H1 (cell line): ENCODE results near the gene XIRP1. TPM values are rescaled to one million over a fixed set of nuclear protein-coding genes. Genes with fewer than 3 reads are reported as not detected.

Source experiments
- CTCF ChIA-PET: fragments of 300-600 bp; sonication (Branson Sonifier 250); formaldehyde crosslinking; loops from one replicate; lab custom pipeline; 2021; ENCODE audit not compliant: partially characterized antibody; lab: Charles Lee
- POLR2A ChIA-PET: fragments of 300-600 bp; sonication (Branson Sonifier 250); formaldehyde crosslinking; loops from one replicate; lab custom pipeline; 2021; ENCODE audit warnings: inconsistent platforms; ENCODE audit not compliant: partially characterized antibody; lab: Charles Lee
- DNase-seq, 2 experiments: peaks; one replicate each; pipeline versions ENCODE4 v3.0.0 to v3.0.0-alpha.2; 2010 to 2022; ENCODE audit warnings: low spot score in 2 of 2, low read depth in 1 of 2, mixed read lengths in 1 of 2
- FAIRE-seq: peaks from 2 replicates; lab custom pipeline; 2011; peaks lifted over from hg19 to GRCh38; lab: Jason Lieb, UNC
- H2AFZ ChIP-seq: 2 replicates; pipeline ENCODE4 v1.8.1; 2012; ENCODE audit warnings: low read length, inconsistent platforms
- H2AK5ac ChIP-seq: 2 replicates; pipeline ENCODE4 v1.6.1; 2013; ENCODE audit warnings: low read depth, low read length
- H2BK120ac ChIP-seq: replicated peaks from 2 replicates; pipeline ENCODE3; 2013; ENCODE audit warnings: low read depth, low read length, inconsistent platforms
- H2BK12ac ChIP-seq: 2 replicates; pipeline ENCODE4 v1.6.1; 2013; ENCODE audit warnings: low read depth, low read length
- H2BK15ac ChIP-seq: 2 replicates; pipeline ENCODE4 v1.6.1; 2013; ENCODE audit warnings: low read length
- H2BK20ac ChIP-seq: 2 replicates; pipeline ENCODE4 v1.6.1; 2013; ENCODE audit warnings: low read length
- H2BK5ac ChIP-seq: 2 replicates; pipeline ENCODE4 v1.6.1; 2013; ENCODE audit warnings: low read depth, low read length
- H3K14ac ChIP-seq: 2 replicates; pipeline ENCODE4 v1.6.1; 2013; ENCODE audit warnings: inconsistent platforms; ENCODE audit not compliant: insufficient read length
- H3K18ac ChIP-seq: 2 replicates; pipeline ENCODE4 v1.6.1; 2013; ENCODE audit warnings: low read length; ENCODE audit errors: extremely low read depth
- H3K23ac ChIP-seq: 2 replicates; pipeline ENCODE4 v1.6.1; 2013; ENCODE audit warnings: inconsistent platforms; ENCODE audit not compliant: insufficient read length
- H3K23me2 ChIP-seq: 2 replicates; pipeline ENCODE4 v1.6.1; 2013; ENCODE audit warnings: low read depth, low read length
- H3K27ac ChIP-seq: 2 replicates; pipeline ENCODE4 v1.6.1; 2011; ENCODE audit warnings: low read depth, low read length, inconsistent platforms
- H3K27me3 ChIP-seq, 4 experiments: replicated peaks in 1 of 4; 1 replicate in 1 of 4; 2 replicates in 3 of 4; pipeline versions ENCODE4 v1.6.1 to v1.8.1; 2011 to 2013; ENCODE audit warnings: low read length in 3 of 4, mild to moderate bottlenecking in 3 of 4, inconsistent platforms in 2 of 4, mixed read lengths in 2 of 4, moderate library complexity in 1 of 4; ENCODE audit not compliant: control insufficient read depth in 3 of 4, insufficient read depth in 3 of 4; ENCODE audit errors: extremely low read depth in 1 of 4
- H3K36me3 ChIP-seq, 4 experiments: 2 replicates each; pipeline versions ENCODE4 v1.6.1 to v1.8.1; 2011 to 2013; ENCODE audit warnings: mild to moderate bottlenecking in 4 of 4, low read length in 3 of 4, moderate library complexity in 2 of 4, control low read depth in 1 of 4, inconsistent platforms in 1 of 4; ENCODE audit not compliant: insufficient read depth in 4 of 4, control insufficient read depth in 2 of 4
- H3K4ac ChIP-seq: replicated peaks from 2 replicates; pipeline ENCODE3; 2013; ENCODE audit warnings: low read length, low read depth, mixed read lengths, inconsistent platforms; ENCODE audit not compliant: insufficient read length
- H3K4me1 ChIP-seq, 4 experiments: replicated peaks in 1 of 4; 1 replicate in 1 of 4; 2 replicates in 3 of 4; pipeline versions ENCODE4 v1.6.1 to v1.8.1; 2011 to 2013; ENCODE audit warnings: low read length in 3 of 4, inconsistent platforms in 2 of 4, mixed read lengths in 1 of 4; ENCODE audit not compliant: insufficient read depth in 4 of 4, control insufficient read depth in 3 of 4
- H3K4me2 ChIP-seq, 2 experiments: 2 replicates each; pipeline versions ENCODE4 v1.6.1 to v1.8.1; 2011 to 2013; ENCODE audit warnings: low read depth in 2 of 2, low read length in 2 of 2, control low read depth in 1 of 2, inconsistent platforms in 1 of 2, mild to moderate bottlenecking in 1 of 2; ENCODE audit not compliant: insufficient read depth in 1 of 2
- H3K4me3 ChIP-seq, 4 experiments: fragments of 200-600, 300-600 bp in 1 of 4; sonication (generic), shearing (Covaris generic), sonication (Bioruptor Twin) in 1 of 4; 2 replicates each; pipeline versions ENCODE4 v1.5.1 to v1.8.1; 2011 to 2016; ENCODE audit warnings: low read length in 4 of 4, low read depth in 3 of 4, control low read depth in 2 of 4, inconsistent platforms in 2 of 4, mild to moderate bottlenecking in 2 of 4, mixed read lengths in 1 of 4, moderate library complexity in 1 of 4; ENCODE audit not compliant: insufficient read depth in 2 of 4; ENCODE audit errors: extremely low read depth in 1 of 4
- H3K56ac ChIP-seq: replicated peaks from 2 replicates; pipeline ENCODE3; 2013; ENCODE audit warnings: low read depth, mild to moderate bottlenecking, mixed read lengths, low read length, inconsistent platforms; ENCODE audit not compliant: insufficient read length
- H3K79me1 ChIP-seq: 2 replicates; pipeline ENCODE4 v1.6.1; 2013; ENCODE audit warnings: low read depth, low read length, control low read depth
- H3K79me2 ChIP-seq, 2 experiments: 2 replicates each; pipeline versions ENCODE4 v1.6.1 to v1.8.1; 2012 to 2013; ENCODE audit warnings: low read length in 2 of 2, mild to moderate bottlenecking in 2 of 2, inconsistent platforms in 1 of 2; ENCODE audit not compliant: insufficient read depth in 2 of 2, control insufficient read depth in 1 of 2
- H3K9ac ChIP-seq, 4 experiments: replicated peaks in 1 of 4; 1 replicate in 1 of 4; 2 replicates in 3 of 4; pipeline versions ENCODE4 v1.6.1 to v1.8.1; 2011 to 2013; ENCODE audit warnings: low read depth in 3 of 4, low read length in 3 of 4, control low read depth in 2 of 4, mild to moderate bottlenecking in 2 of 4, moderate library complexity in 2 of 4, inconsistent platforms in 1 of 4; ENCODE audit errors: extremely low read depth in 1 of 4
- H3K9me3 ChIP-seq, 2 experiments: 2 replicates each; pipeline versions ENCODE4 v1.6.1 to v1.8.1; 2012 to 2013; ENCODE audit warnings: mild to moderate bottlenecking in 2 of 2, moderate library complexity in 2 of 2, control low read depth in 1 of 2, inconsistent platforms in 1 of 2, low read depth in 1 of 2, low read length in 1 of 2, mixed read lengths in 1 of 2; ENCODE audit not compliant: insufficient read depth in 2 of 2
- H4K20me1 ChIP-seq, 2 experiments: replicated peaks in 1 of 2; 2 replicates each; pipeline versions ENCODE3 to v1.8.1; 2011 to 2013; ENCODE audit warnings: inconsistent platforms in 2 of 2, low read length in 2 of 2, mild to moderate bottlenecking in 1 of 2; ENCODE audit not compliant: insufficient read depth in 2 of 2, control insufficient read depth in 1 of 2
- H4K5ac ChIP-seq: 2 replicates; pipeline ENCODE4 v1.6.1; 2013; ENCODE audit warnings: low read length, low read depth, mixed read lengths, inconsistent platforms; ENCODE audit not compliant: insufficient read length
- H4K8ac ChIP-seq: 2 replicates; pipeline ENCODE4 v1.8.0; 2013; ENCODE audit warnings: mild to moderate bottlenecking, moderate library complexity, low read length, inconsistent platforms; ENCODE audit not compliant: insufficient read depth; ENCODE audit errors: extremely low read depth
- H4K91ac ChIP-seq: replicated peaks from 2 replicates; pipeline ENCODE3; 2013; ENCODE audit warnings: low read length, mixed read lengths, inconsistent platforms; ENCODE audit not compliant: insufficient read length
- BACH1 ChIP-seq: IDR thresholded peaks from 2 replicates; pipeline ENCODE4 v1.6.1; 2012; ENCODE audit warnings: low read length, improper control_type of control experiment
- GABPA ChIP-seq: IDR thresholded peaks from 2 replicates; pipeline ENCODE4 v1.6.1; 2011; ENCODE audit warnings: mild to moderate bottlenecking, low read length, moderate library complexity, borderline replicate concordance; ENCODE audit not compliant: insufficient read depth
- GTF2F1 ChIP-seq: IDR thresholded peaks from 2 replicates; pipeline ENCODE4 v1.6.1; 2012; ENCODE audit warnings: low read depth, low read length, improper control_type of control experiment, borderline replicate concordance
- JUN ChIP-seq: IDR thresholded peaks from 2 replicates; pipeline ENCODE4 v1.6.1; 2011; ENCODE audit warnings: low read depth, mild to moderate bottlenecking, improper control_type of control experiment, low read length
- MAX ChIP-seq: IDR thresholded peaks from 2 replicates; pipeline ENCODE4 v1.6.1; 2012; ENCODE audit warnings: inconsistent platforms
- POLR2AphosphoS5 ChIP-seq: IDR thresholded peaks from 2 replicates; pipeline ENCODE4 v1.6.1; 2011; ENCODE audit warnings: low read depth, low read length
- RFX5 ChIP-seq: IDR thresholded peaks from 2 replicates; pipeline ENCODE4 v1.6.1; 2011; ENCODE audit warnings: low read depth, low read length, improper control_type of control experiment, borderline replicate concordance
- SIN3A ChIP-seq, 2 experiments: IDR thresholded peaks in 1 of 2; conservative IDR thresholded peaks in 1 of 2; 2 replicates each; pipeline ENCODE4 v1.6.1; 2011 to 2012; ENCODE audit warnings: low read length in 2 of 2, improper control_type of control experiment in 1 of 2, low read depth in 1 of 2, mild to moderate bottlenecking in 1 of 2
- SP2 ChIP-seq: IDR thresholded peaks from 2 replicates; pipeline ENCODE4 v1.6.1; 2012; ENCODE audit warnings: mild to moderate bottlenecking, low read length, inconsistent platforms
- TEAD4 ChIP-seq: IDR thresholded peaks from 2 replicates; pipeline ENCODE4 v1.6.1; 2012; ENCODE audit warnings: low read depth, low read length, inconsistent platforms, mixed read lengths
- WGBS, 2 experiments: shearing (Covaris generic) in 1 of 2; methylation state at CpG; one replicate each; pipeline versions ENCODE4 v1.1.6 to v1.1.7; 2013 to 2015; ENCODE audit warnings: low lambda C conversion rate in 2 of 2, mixed read lengths in 2 of 2, inconsistent platforms in 1 of 2, low coverage in 1 of 2, missing lambda C conversion rate in 1 of 2; ENCODE audit not compliant: insufficient replicate concordance in 2 of 2, insufficient coverage in 1 of 2, insufficient read length in 1 of 2; ENCODE audit errors: extremely low coverage in 1 of 2, missing lambda C conversion rate in 1 of 2; 5-methylcytosine and 5-hydroxymethylcytosine counted together
- polyA plus RNA-seq, 7 experiments: library from polyadenylated mRNA; depleted of rRNA in 3 of 7; stranded (reverse) in 5 of 7; unstranded in 2 of 7; fragments of >200 nt in 5 of 7; fragments of 200-250 nt in 2 of 7; gene quantifications; 1 replicate in 5 of 7; 2 replicates in 1 of 7; 4 replicates in 1 of 7; pipeline versions ENCODE4 v1.2.1 to v1.2.3, GENCODE V29; 2011 to 2013; ENCODE audit warnings: missing spikeins in 2 of 7, mixed read lengths in 2 of 7
- total RNA-seq: library from RNA; stranded (reverse); fragmentation: NEBNext Ultra II Directional; extraction: Animal tissue kit (Norgen Biotek cat#: 25700); gene quantifications from 2 replicates; pipeline ENCODE4 v1.2.1, GENCODE V29; 2021

XIRP1 gene
- total and polyA plus RNA-seq, 2 of the 8 experiments (the other 6 are each of a cell fraction or from before 2014, with no cell fraction given) = not detected

- no peaks in the 10 kb centered on the region for H3K27me3 ChIP-seq
- ChIA-PET CTCF (interaction anchor here (0.7 to 15.2 kb wide), 15 partner anchors 8 to 94 kb away, joined by 3 to 198 read pairs (median 4); partner anchors contain the start of gene XIRP1), POLR2A (interaction anchor here (1.7 kb wide), 1 partner anchor 9 kb away, joined by 7 read pairs; no protein-coding TSS in a partner anchor)
- DNase-seq (no peak), FAIRE-seq (no peak)
- no peaks in the 10 kb centered on the region for H3K79me1 ChIP-seq
- no peak overlapping the region for H3K4me3 ChIP-seq
- no peak overlapping the region for H3K23ac ChIP-seq
- H3K14ac ChIP-seq = no peak overlapping the region
- no peak overlapping the region for H2BK120ac ChIP-seq
- H4K20me1 ChIP-seq = no peaks in the 10 kb centered on the region
- no peak overlapping the region for H3K18ac ChIP-seq
- H2BK12ac ChIP-seq = no peak overlapping the region; the same call in 1 of the 2 replicates
- no peak overlapping the region for H3K9ac ChIP-seq
- H3K4me2 ChIP-seq = peak overlapping the region in 1 of 2 experiments; percentile 9; a peak in 1 of 4 replicates
- WGBS, 2 experiments = 84% methylated on average over 4 of the region's 4 CpGs; no CpG with 5 or more reads in 1 of the 2 experiments
- H3K56ac ChIP-seq = no peak overlapping the region
- H4K5ac ChIP-seq = no peak overlapping the region
- H3K9me3 ChIP-seq = no peaks in the 10 kb centered on the region
- H2BK20ac ChIP-seq = 0 out of 2 replicates have a peak overlapping the region, but pooled peaks have one; percentile 36
- no peaks in the 10 kb centered on the region for H3K23me2 ChIP-seq
- no peak overlapping the region for H3K27ac ChIP-seq
- no peak overlapping the region for H3K4ac ChIP-seq
- 0 out of 2 replicates have a peak overlapping the region, but pooled peaks have one; percentile 38 for H2BK5ac ChIP-seq
- no peaks in the 10 kb centered on the region for H3K79me2 ChIP-seq
- no peaks in the 10 kb centered on the region for H3K36me3 ChIP-seq
- peak overlapping the region; percentile 61; the same call in 1 of the 2 replicates for H2BK15ac ChIP-seq
- H4K91ac ChIP-seq = peak overlapping the region; percentile 29
- H4K8ac ChIP-seq = no peak overlapping the region
- peaks cover 0 to 11% (median 6%) of the 10 kb centered on the region in 4 experiments; a peak in 5 of 7 replicates for H3K4me1 ChIP-seq
- H2AFZ ChIP-seq = no peak overlapping the region
- H2AK5ac ChIP-seq = no peak overlapping the region
- no peak for TF ChIP-seq JUN
- TF ChIP-seq GTF2F1 = no peak
- no peak for TF ChIP-seq SIN3A (conservative IDR thresholded peaks at IDR 0.05 in 1 of 2, IDR thresholded peaks at IDR 0.05 in 1 of 2; ENCODE audit: low read depth in 1 of 2, low read length in 2 of 2)
- TF ChIP-seq MAX = no peak
- TF ChIP-seq RFX5 = no peak
- peak; percentile 90 for TF ChIP-seq TEAD4
- peak; percentile 48; the same call in 1 of the 2 replicates for TF ChIP-seq BACH1
- TF ChIP-seq POLR2AphosphoS5 = no peak
- TF ChIP-seq SP2 = no peak
- no peak for TF ChIP-seq GABPA
Measured at GRCh38 chr3:39211332-39212130, 19.1 kb upstream of the XIRP1 start.
